Activated naive CD4-positive, alpha-beta T cell treated with anti-CD3 and anti-CD28 coated beads for 36 hours (primary cell): Measurements from ENCODE around the gene EDEM3. TPM values are rescaled to one million over a fixed set of nuclear protein-coding genes. Genes with fewer than 3 reads are reported as not detected.
"Not testable (repeated sequence)": the region's sequence is repeated elsewhere in the genome, so short reads cannot be mapped to it uniquely, and the experiment has no call there.

Source experiments
- CTCF ChIA-PET: fragments of 350-600 bp; sonication (Branson Sonifier 250); formaldehyde crosslinking; loops from one replicate; lab custom pipeline; 2021; ENCODE audit warnings: antibody characterized with exemption; lab: Charles Lee
- DNase-seq: peaks from one replicate; pipeline ENCODE4 v3.0.0-alpha.2; 2020
- H3K27ac Mint-ChIP-seq: one replicate; pipeline ENCODE4 v1.8.0; 2021; ENCODE audit warnings: mild to moderate bottlenecking, mixed read lengths
- H3K27me3 Mint-ChIP-seq: one replicate; pipeline ENCODE4 v1.8.0; 2021; ENCODE audit warnings: low read depth, mixed read lengths
- H3K36me3 Mint-ChIP-seq: one replicate; pipeline ENCODE4 v1.8.0; 2021; ENCODE audit warnings: low read depth, mixed read lengths
- H3K4me1 Mint-ChIP-seq: one replicate; pipeline ENCODE4 v1.8.0; 2021; ENCODE audit warnings: low read depth, mixed read lengths
- H3K4me3 Mint-ChIP-seq: one replicate; pipeline ENCODE4 v1.8.0; 2021; ENCODE audit warnings: mild to moderate bottlenecking, moderate library complexity, mixed read lengths
- H3K9me3 Mint-ChIP-seq: one replicate; pipeline ENCODE4 v1.8.0; 2021; ENCODE audit warnings: mixed read lengths
- intact Hi-C: fragments of 100-400 bp; cut with micrococcal nuclease; formaldehyde crosslinking; loops from one replicate; pipeline ENCODE4 v1.15.1; 2023
- total RNA-seq, 2 experiments: library from RNA; stranded (reverse); gene quantifications; one replicate each; pipeline ENCODE4 v1.2.3, GENCODE V29; 2021

EDEM3 gene
- total RNA-seq, 2 experiments from 2014 or later, result 9.9 to 10.5 TPM

- Mint-ChIP-seq H3K27me3 (no peaks in the 10 kb centered on the region), H3K27ac (no peak overlapping the region), H3K36me3 (peaks cover 2% of the 10 kb centered on the region), H3K4me3 (no peak overlapping the region), H3K4me1 (no peaks in the 10 kb centered on the region), H3K9me3 (no peaks in the 10 kb centered on the region)
- CTCF ChIA-PET, result no interaction called here
- no peak for DNase-seq
- intact Hi-C loops, result no loop called here
Observed at GRCh38 chr1:184767591-184767990, 12.9 kb upstream of the EDEM3 start.

- Mint-ChIP-seq H3K27me3 (no peaks in the 10 kb centered on the region), H3K4me1 (no peaks in the 10 kb centered on the region), H3K36me3 (peaks cover 2% of the 10 kb centered on the region), H3K4me3 (no peak overlapping the region), H3K9me3 (no peaks in the 10 kb centered on the region), H3K27ac (no peak overlapping the region)
- no peak for DNase-seq
- CTCF ChIA-PET, result no interaction called here
- intact Hi-C loops, result no loop called here
Observed at GRCh38 chr1:184764483-184764882, 9.8 kb upstream of the EDEM3 start.

GRCh38 chr1:184763520-184763919 lies 8.9 kb upstream of the EDEM3 start:
- intact Hi-C loops, H3K4me3 Mint-ChIP-seq, H3K36me3 Mint-ChIP-seq, H3K4me1 Mint-ChIP-seq, H3K27ac Mint-ChIP-seq, DNase-seq, H3K9me3 Mint-ChIP-seq, H3K27me3 Mint-ChIP-seq: not testable (repeated sequence)
- CTCF ChIA-PET, result interaction anchor here (0.6 kb wide), 1 partner anchor 374 kb away, joined by 4 read pairs; no protein-coding TSS in a partner anchor

GRCh38 chr1:184761969-184762485 lies 7.4 kb upstream of the EDEM3 start:
- no peak overlapping the region for H3K27ac Mint-ChIP-seq
- DNase-seq, result no peak
- CTCF ChIA-PET, result no interaction called here
- intact Hi-C loops, result no loop called here
- H3K36me3 Mint-ChIP-seq, result peaks cover 2% of the 10 kb centered on the region
- no peaks in the 10 kb centered on the region for H3K4me1 Mint-ChIP-seq
- H3K4me3 Mint-ChIP-seq, result no peak overlapping the region
- no peaks in the 10 kb centered on the region for H3K27me3 Mint-ChIP-seq
- no peaks in the 10 kb centered on the region for H3K9me3 Mint-ChIP-seq

GRCh38 chr1:184759651-184760050 lies 5.0 kb upstream of the EDEM3 start:
- Mint-ChIP-seq H3K36me3 (peaks cover 2% of the 10 kb centered on the region), H3K4me3 (no peak overlapping the region), H3K27me3 (no peaks in the 10 kb centered on the region), H3K4me1 (peaks cover 10% of the 10 kb centered on the region), H3K9me3 (no peaks in the 10 kb centered on the region), H3K27ac (no peak overlapping the region)
- CTCF ChIA-PET, result interaction anchor here (1.1 to 1.7 kb wide), 2 partner anchors 46 to 68 kb away, joined by 3 to 8 read pairs; no protein-coding TSS in a partner anchor
- intact Hi-C loops, result loop anchor here (10.0 kb wide), 1 partner anchor 1545 kb away; no protein-coding TSS in a partner anchor
- no peak for DNase-seq

- no peak overlapping the region for H3K27ac Mint-ChIP-seq
- intact Hi-C loops, result loop anchor here (10.0 kb wide), 1 partner anchor 1546 kb away; no protein-coding TSS in a partner anchor
- no peak overlapping the region for H3K4me3 Mint-ChIP-seq
- H3K27me3 Mint-ChIP-seq, result no peaks in the 10 kb centered on the region
- H3K9me3 Mint-ChIP-seq, result no peaks in the 10 kb centered on the region
- DNase-seq, result no peak
- peaks cover 2% of the 10 kb centered on the region for H3K36me3 Mint-ChIP-seq
- peaks cover 10% of the 10 kb centered on the region for H3K4me1 Mint-ChIP-seq
- CTCF ChIA-PET, result interaction anchor here (0.8 to 1.7 kb wide), 3 partner anchors 46 to 224 kb away, joined by 3 to 8 read pairs (median 3); no protein-coding TSS in a partner anchor
Observed at GRCh38 chr1:184759112-184759511, 4.5 kb upstream of the EDEM3 start.

GRCh38 chr1:184757891-184758290 lies 3.2 kb upstream of the EDEM3 start:
- no peak for DNase-seq
- CTCF ChIA-PET, result no interaction called here
- H3K9me3 Mint-ChIP-seq, result no peaks in the 10 kb centered on the region
- no peak overlapping the region for H3K4me3 Mint-ChIP-seq
- H3K36me3 Mint-ChIP-seq, result peaks cover 3% of the 10 kb centered on the region
- peaks cover 17% of the 10 kb centered on the region for H3K4me1 Mint-ChIP-seq
- H3K27me3 Mint-ChIP-seq, result no peaks in the 10 kb centered on the region
- H3K27ac Mint-ChIP-seq, result no peak overlapping the region
- intact Hi-C loops, result loop anchor here (10.0 kb wide), 1 partner anchor 1547 kb away; no protein-coding TSS in a partner anchor

- H3K4me1 Mint-ChIP-seq, result peaks cover 21% of the 10 kb centered on the region
- CTCF ChIA-PET, result no interaction called here
- H3K36me3 Mint-ChIP-seq, result peaks cover 3% of the 10 kb centered on the region
- intact Hi-C loops, result loop anchor here (10.0 kb wide), 1 partner anchor 1547 kb away; no protein-coding TSS in a partner anchor
- no peak overlapping the region for H3K27ac Mint-ChIP-seq
- no peaks in the 10 kb centered on the region for H3K9me3 Mint-ChIP-seq
- no peak for DNase-seq
- no peak overlapping the region for H3K4me3 Mint-ChIP-seq
- H3K27me3 Mint-ChIP-seq, result no peaks in the 10 kb centered on the region
Observed at GRCh38 chr1:184757406-184757805, 2.7 kb upstream of the EDEM3 start.

GRCh38 chr1:184755226-184756065 lies 788 bp upstream of the EDEM3 start:
- CTCF ChIA-PET, result interaction anchor here (1.1 to 1.9 kb wide), 2 partner anchors 50 to 291 kb away, joined by 3 to 4 read pairs; no protein-coding TSS in a partner anchor

GRCh38 chr1:184753608-184754475 lies 816 bp downstream of the EDEM3 start:
- H3K4me1 Mint-ChIP-seq, result peaks cover 40% of the 10 kb centered on the region
- peak overlapping the region; percentile 88 for H3K4me3 Mint-ChIP-seq
- H3K27me3 Mint-ChIP-seq, result no peaks in the 10 kb centered on the region
- CTCF ChIA-PET, result interaction anchor here (0.5 to 1.9 kb wide), 2 partner anchors 292 to 570 kb away, joined by 3 to 4 read pairs; no protein-coding TSS in a partner anchor
- peak; percentile 47 for DNase-seq
- H3K9me3 Mint-ChIP-seq, result no peaks in the 10 kb centered on the region
- peaks cover 3% of the 10 kb centered on the region for H3K36me3 Mint-ChIP-seq
- intact Hi-C loops, result loop anchor here (1.0 to 10.0 kb wide), 11 partner anchors 11 to 1621 kb away; partner anchors contain the start of genes ARPC5, C1orf21, IVNS1ABP and ODR4
- H3K27ac Mint-ChIP-seq, result peak overlapping the region; percentile 88

More at GRCh38 chr1:184755226-184756065, 788 bp upstream of the EDEM3 start:
- H3K27ac Mint-ChIP-seq, result peak overlapping the region; percentile 88
- peak overlapping the region; percentile 88 for H3K4me3 Mint-ChIP-seq
- H3K36me3 Mint-ChIP-seq, result peaks cover 3% of the 10 kb centered on the region
- H3K9me3 Mint-ChIP-seq, result no peaks in the 10 kb centered on the region
- intact Hi-C loops, result loop anchor here (1.0 to 10.0 kb wide), 12 partner anchors 37 to 1549 kb away; partner anchors contain the start of genes ARPC5, C1orf21, SMG7 and SWT1
- H3K4me1 Mint-ChIP-seq, result peaks cover 30% of the 10 kb centered on the region
- H3K27me3 Mint-ChIP-seq, result no peaks in the 10 kb centered on the region
- DNase-seq, result peak; percentile 30

GRCh38 chr1:184753117-184753516 lies 1.5 kb downstream of the EDEM3 start:
- H3K4me3 Mint-ChIP-seq, result peak overlapping the region; percentile 88
- no peaks in the 10 kb centered on the region for H3K9me3 Mint-ChIP-seq
- intact Hi-C loops, result loop anchor here (10.0 kb wide), 1 partner anchor 1552 kb away; no protein-coding TSS in a partner anchor
- peaks cover 3% of the 10 kb centered on the region for H3K36me3 Mint-ChIP-seq
- CTCF ChIA-PET, result interaction anchor here (0.5 to 0.6 kb wide), 2 partner anchors 538 to 570 kb away, joined by 3 read pairs; no protein-coding TSS in a partner anchor
- H3K4me1 Mint-ChIP-seq, result peaks cover 41% of the 10 kb centered on the region
- H3K27me3 Mint-ChIP-seq, result no peaks in the 10 kb centered on the region
- DNase-seq, result no peak
- H3K27ac Mint-ChIP-seq, result peak overlapping the region; percentile 88
